ENCODE results near the gene OLFML3.
"Not testable (repeated sequence)": the region's sequence is repeated elsewhere in the genome, so short reads cannot be mapped to it uniquely, and the experiment has no call there.

OLFML3 gene

DNA sequence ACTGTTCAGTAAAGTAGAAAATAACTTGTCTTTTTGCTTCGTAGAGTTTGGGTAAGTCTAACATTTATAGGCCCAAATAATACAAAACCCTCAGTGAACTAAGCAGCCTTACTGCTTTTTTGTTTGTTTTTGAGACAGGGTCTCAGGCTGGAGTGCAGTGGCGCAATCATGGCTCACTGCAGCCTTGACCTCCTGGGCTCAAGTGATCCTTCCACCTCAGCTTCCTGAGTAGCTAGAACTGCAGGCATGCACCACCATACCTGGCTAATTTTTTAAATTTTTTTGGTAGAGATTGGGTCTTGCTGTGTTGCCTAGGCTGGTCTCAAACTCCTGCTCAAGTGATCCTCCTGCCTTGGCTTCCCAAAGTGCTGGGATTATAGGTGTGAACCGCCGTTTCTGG, 31.1 kb upstream of the OLFML3 start:
- in situ Hi-C loops (cut with MboI; ENCODE audit: low sequenced_read_pairs) = not testable (repeated sequence)

DNA sequence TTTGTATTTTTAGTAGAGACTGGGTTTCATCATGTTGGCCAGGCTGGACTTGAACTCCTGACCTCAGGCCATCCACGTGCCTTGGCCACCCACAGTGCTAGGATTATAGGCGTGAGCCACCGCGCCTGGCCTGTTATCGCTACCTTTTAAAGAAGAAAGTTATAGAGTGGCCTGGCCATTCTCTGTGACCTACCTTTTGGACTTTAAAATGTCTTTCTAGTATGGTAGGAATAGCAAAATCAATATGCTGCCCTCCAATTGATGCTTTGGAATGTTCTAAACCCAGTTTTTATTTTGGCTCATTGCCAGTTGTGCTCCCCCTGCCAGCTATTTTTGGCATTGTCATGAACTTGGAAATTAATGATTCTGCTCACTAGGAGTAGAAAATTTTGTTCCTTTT, 30.3 kb upstream of the OLFML3 start:
- in situ Hi-C loops (cut with MboI; ENCODE audit: low sequenced_read_pairs) = no loop called here

GRCh38 chr1:113950908-113951307, 28.4 kb upstream of the OLFML3 start:
- in situ Hi-C loops (cut with MboI; ENCODE audit: low sequenced_read_pairs) = loop anchor here (25.0 kb wide), 1 partner anchor 811 kb away; the partner anchor contains the start of gene CSDE1

- in situ Hi-C loops (cut with MboI; ENCODE audit: low sequenced_read_pairs) = loop anchor here (25.0 kb wide), 1 partner anchor 811 kb away; the partner anchor contains the start of gene CSDE1
Measured at GRCh38 chr1:113951719-113952118, 27.6 kb upstream of the OLFML3 start.

DNA sequence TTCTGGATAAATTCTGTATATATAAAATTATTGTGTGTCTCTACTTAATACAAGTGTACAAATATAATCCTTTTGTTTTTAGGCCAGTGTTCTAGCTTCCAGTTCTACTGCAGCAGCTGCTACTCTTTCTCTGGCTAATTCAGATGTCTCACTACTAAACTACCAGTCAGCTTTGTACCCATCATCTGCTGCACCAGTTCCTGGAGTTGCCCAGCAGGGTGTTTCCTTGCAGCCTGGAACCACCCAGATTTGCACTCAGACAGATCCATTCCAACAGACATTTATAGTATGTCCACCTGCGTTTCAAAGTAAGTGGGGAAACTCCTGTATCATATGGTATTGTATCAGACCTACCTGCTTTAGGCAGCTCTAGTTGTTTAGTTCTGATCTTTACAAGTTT, 21.3 kb upstream of the OLFML3 start:
- in situ Hi-C loops (cut with MboI; ENCODE audit: low sequenced_read_pairs) = loop anchor here (25.0 kb wide), 1 partner anchor 804 kb away; the partner anchor contains the start of gene CSDE1

DNA sequence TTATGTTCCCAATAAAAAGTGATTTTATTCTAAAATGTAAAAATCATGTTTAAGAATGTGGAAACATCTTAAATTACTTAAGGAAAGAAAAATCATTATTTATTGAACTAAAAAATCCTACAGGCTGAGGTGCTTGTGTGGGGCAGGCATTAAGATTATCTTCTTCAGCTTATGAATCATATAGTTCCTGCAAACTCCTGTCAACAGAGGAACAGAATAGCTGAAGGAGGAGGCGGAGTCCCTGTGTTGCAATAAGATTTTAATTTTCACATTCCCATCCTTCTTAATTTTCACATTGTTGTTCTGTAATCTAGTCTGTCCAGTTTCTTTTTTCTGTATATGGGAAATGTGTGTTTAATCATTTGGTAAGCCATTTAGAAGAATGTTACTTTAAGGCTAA, 20.6 kb upstream of the OLFML3 start:
- in situ Hi-C loops (cut with MboI; ENCODE audit: low sequenced_read_pairs) = loop anchor here (25.0 kb wide), 1 partner anchor 804 kb away; the partner anchor contains the start of gene CSDE1

- in situ Hi-C loops (cut with MboI; ENCODE audit: low sequenced_read_pairs) = loop anchor here (25.0 kb wide), 1 partner anchor 799 kb away; the partner anchor contains the start of gene CSDE1
Measured at GRCh38 chr1:113963281-113963906, 15.9 kb upstream of the OLFML3 start.

GRCh38 chr1:113965703-113966412, 13.4 kb upstream of the OLFML3 start:
- in situ Hi-C loops (cut with MboI; ENCODE audit: low sequenced_read_pairs) = loop anchor here (25.0 kb wide), 1 partner anchor 796 kb away; the partner anchor contains the start of gene CSDE1

GRCh38 chr1:113972954-113973353, 6.3 kb upstream of the OLFML3 start:
- in situ Hi-C loops (cut with MboI; ENCODE audit: low sequenced_read_pairs) = loop anchor here (25.0 kb wide), 1 partner anchor 789 kb away; the partner anchor contains the start of gene CSDE1

- in situ Hi-C loops (cut with MboI; ENCODE audit: low sequenced_read_pairs) = loop anchor here (25.0 kb wide), 1 partner anchor 312 kb away; no protein-coding TSS in a partner anchor
Measured at GRCh38 chr1:113975211-113975895, 3.9 kb upstream of the OLFML3 start.

- in situ Hi-C loops (cut with MboI; ENCODE audit: low sequenced_read_pairs) = loop anchor here (25.0 kb wide), 1 partner anchor 311 kb away; no protein-coding TSS in a partner anchor
Measured at GRCh38 chr1:113976609-113977278, 2.5 kb upstream of the OLFML3 start.

DNA sequence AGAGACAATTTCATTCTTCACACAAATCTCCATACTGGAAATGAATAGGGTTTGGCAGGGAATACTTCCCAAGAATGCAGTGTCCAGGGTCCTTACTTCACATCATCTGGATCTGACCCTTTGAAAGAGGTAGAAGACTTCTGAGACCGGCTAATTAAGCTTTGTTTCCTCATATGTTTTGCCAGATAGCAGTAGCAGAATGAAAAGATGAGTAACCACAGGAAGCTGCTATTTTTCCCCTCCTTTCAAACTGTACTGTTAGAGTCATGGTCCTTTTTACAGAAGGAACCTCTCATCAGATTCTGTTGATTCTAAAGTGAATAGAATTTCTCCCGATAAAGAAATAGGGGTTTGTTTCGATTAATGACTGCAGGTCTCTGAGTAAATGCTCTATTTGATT, 1.4 kb upstream of the OLFML3 start:
- in situ Hi-C loops (cut with MboI; ENCODE audit: low sequenced_read_pairs) = loop anchor here (25.0 kb wide), 1 partner anchor 309 kb away; no protein-coding TSS in a partner anchor

- in situ Hi-C loops (cut with MboI; ENCODE audit: low sequenced_read_pairs) = loop anchor here (25.0 kb wide), 1 partner anchor 307 kb away; no protein-coding TSS in a partner anchor
Measured at GRCh38 chr1:113980110-113980509, 836 bp downstream of the OLFML3 start.

DNA sequence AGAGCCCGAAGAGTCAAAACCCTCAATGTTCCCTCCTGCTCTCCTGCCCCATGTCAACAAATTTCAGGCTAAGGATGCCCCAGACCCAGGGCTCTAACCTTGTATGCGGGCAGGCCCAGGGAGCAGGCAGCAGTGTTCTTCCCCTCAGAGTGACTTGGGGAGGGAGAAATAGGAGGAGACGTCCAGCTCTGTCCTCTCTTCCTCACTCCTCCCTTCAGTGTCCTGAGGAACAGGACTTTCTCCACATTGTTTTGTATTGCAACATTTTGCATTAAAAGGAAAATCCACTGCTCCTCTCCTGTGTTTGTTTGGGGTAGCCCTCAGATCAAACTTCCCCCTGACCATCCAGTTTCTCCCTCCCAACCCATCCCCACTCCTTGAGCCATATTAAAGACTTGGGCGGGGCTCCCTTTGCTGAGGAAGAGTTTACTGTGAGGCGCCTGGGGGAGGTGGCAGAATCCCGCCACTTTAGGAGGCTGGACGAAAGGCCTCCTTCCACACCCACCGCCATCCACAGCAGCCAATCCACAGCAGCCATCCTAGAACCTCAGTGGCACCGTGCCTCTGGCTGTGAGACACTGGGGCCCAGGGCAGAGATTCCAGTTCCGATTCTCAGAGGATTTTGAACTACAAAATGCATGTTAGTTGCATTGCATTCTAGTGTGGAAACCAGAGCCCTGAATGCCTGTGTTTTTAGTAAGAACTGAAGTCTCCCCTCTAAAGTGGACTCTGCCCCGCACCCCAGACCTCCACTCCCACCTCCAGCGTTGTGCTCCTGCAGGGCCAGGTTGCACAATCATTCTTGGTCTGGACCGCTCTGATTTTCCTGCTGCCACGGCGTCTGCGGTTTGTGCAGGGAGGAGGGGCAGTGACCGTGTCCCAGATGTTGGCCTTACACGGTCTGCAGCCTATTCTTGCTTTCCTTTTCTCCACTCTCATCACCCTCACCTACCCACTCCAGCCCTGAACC, 3.0 kb downstream of the OLFML3 start:
- in situ Hi-C loops (cut with MboI; ENCODE audit: low sequenced_read_pairs) = loop anchor here (25.0 kb wide), 1 partner anchor 305 kb away; no protein-coding TSS in a partner anchor

DNA sequence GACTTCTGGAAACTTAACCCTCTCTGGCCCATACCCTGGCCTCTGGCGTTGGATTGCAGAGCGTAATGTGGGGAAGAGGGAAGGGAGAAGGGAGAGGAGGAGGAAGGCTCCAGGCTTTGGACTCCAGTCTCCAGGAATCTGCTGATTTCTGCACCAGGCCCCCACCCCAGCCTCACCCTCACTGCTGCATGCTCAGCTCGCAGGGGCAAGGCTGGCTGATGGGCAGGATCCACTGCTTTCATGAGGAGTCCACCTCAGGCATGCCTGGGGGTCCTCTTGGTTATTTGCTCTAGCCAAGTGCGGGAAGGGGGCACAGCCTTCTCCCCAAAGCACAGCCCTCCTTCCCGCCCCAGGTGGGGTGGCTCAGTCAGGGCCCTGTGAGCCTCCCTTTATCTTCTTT, 3.7 kb downstream of the OLFML3 start:
- in situ Hi-C loops (cut with MboI; ENCODE audit: low sequenced_read_pairs) = loop anchor here (25.0 kb wide), 1 partner anchor 304 kb away; no protein-coding TSS in a partner anchor

- in situ Hi-C loops (cut with MboI; ENCODE audit: low sequenced_read_pairs) = loop anchor here (25.0 kb wide), 1 partner anchor 304 kb away; no protein-coding TSS in a partner anchor
Measured at GRCh38 chr1:113983391-113983790, 4.1 kb downstream of the OLFML3 start.

GRCh38 chr1:113983826-113984225, 4.6 kb downstream of the OLFML3 start:
- in situ Hi-C loops (cut with MboI; ENCODE audit: low sequenced_read_pairs) = loop anchor here (25.0 kb wide), 1 partner anchor 303 kb away; no protein-coding TSS in a partner anchor

DNA sequence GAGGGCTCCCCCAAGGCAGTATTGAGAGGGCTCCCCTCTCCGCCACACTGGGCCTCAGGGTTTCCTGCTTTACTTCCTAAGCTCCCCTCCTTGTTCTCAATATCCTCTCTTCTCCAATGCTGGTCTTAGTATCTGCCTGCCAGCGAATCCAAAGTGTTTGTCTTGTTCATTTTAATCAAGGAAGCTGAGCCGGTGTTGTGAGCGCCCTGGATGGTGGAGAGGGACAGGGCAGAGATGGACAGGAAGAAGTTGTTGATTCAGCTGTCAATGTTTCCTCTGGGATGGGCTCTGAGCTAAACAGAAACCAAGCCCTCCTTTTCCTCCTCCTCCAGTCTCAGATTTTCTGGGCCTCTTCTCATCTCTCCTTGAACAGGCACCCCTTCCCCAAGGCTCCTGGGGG, 5.4 kb downstream of the OLFML3 start:
- in situ Hi-C loops (cut with MboI; ENCODE audit: low sequenced_read_pairs) = loop anchor here (25.0 kb wide), 1 partner anchor 303 kb away; no protein-coding TSS in a partner anchor

DNA sequence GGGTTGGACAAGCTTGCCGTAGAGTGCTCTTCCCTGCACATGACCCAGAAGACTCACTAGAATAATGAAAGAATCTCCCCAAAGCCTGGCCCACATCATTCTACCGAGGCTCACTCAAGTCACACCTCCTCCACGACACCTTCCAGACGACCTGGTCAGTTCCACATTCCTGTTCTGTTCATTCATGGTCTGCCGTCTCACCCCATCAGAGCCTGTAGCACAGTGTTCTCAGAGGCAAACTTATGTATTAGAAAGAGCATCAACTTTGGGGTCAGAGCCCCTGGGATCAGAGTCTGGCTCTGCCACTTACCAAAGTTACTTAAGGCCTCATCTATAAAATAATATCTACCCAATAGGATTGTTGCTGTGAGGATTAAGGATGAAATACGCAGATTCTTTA, 7.5 kb downstream of the OLFML3 start:
- in situ Hi-C loops (cut with MboI; ENCODE audit: low sequenced_read_pairs) = loop anchor here (25.0 kb wide), 1 partner anchor 300 kb away; no protein-coding TSS in a partner anchor

Data from HL-60/S4 treated with phorbol 12-myristate 13-acetate at 8.2 ng/mL for 4 days and 3 days (cell line).